Spleen (tissue), 7 donors: Measurements from ENCODE around the gene LAMC1.

Experiments
- POLR2A ChIP-seq, 3 donors: fragments of 450-650 bp; IDR thresholded peaks; one replicate each; pipeline ENCODE4 v1.5.1; 2017; ENCODE audit warnings: antibody characterized with exemption in 3 of 3, mild to moderate bottlenecking in 1 of 3
- POLR2AphosphoS5 ChIP-seq, 3 donors: sonication (generic); formaldehyde crosslinking; IDR thresholded peaks; one replicate each; pipeline ENCODE4 v1.5.1; 2017; ENCODE audit warnings: antibody characterized with exemption in 3 of 3
- TF ChIP-seq, protein P1 (sequence below), 11 experiments: fragments of 200-600 bp in 7 of 11; fragments of 450-650 bp in 4 of 11; sonication (generic) in 4 of 11; IDR thresholded peaks in 8 of 11; conservative IDR thresholded peaks in 3 of 11; 1 replicate in 7 of 11; 2 replicates in 4 of 11; pipeline versions ENCODE4 v1.4.0 to v1.8.0; 2016 to 2021; ENCODE audit warnings: antibody characterized with exemption in 11 of 11, inconsistent platforms in 4 of 11, mild to moderate bottlenecking in 1 of 11
- donor health status: DM: no; HTN: no; CAD: no; lungs with moderate emphysema.
- donor health status: DM: no; HTN: no; CAD: no.
- donor health status: DM: no; HTN: no; CAD: no.

DNA sequence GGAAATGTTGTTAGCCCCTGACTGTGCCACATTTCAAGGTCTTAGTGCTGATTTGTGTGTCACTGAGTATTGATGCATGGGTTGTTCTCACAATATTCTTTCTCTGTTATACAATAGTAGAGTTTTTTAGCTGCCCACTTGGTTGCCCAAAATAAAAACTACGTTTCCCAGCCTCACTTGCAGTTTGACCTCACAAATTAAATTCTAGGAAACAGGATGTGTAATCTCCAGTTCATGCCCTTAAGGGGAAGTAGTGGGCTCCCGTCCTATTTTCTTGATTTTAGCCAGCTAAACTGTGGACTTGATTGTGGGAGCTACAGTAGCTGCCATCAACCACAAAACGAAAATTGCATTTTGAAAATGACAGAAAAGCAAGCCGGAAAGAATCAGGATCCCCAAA, 27.3 kb upstream of the LAMC1 start:
- TF ChIP-seq, protein P1, sequence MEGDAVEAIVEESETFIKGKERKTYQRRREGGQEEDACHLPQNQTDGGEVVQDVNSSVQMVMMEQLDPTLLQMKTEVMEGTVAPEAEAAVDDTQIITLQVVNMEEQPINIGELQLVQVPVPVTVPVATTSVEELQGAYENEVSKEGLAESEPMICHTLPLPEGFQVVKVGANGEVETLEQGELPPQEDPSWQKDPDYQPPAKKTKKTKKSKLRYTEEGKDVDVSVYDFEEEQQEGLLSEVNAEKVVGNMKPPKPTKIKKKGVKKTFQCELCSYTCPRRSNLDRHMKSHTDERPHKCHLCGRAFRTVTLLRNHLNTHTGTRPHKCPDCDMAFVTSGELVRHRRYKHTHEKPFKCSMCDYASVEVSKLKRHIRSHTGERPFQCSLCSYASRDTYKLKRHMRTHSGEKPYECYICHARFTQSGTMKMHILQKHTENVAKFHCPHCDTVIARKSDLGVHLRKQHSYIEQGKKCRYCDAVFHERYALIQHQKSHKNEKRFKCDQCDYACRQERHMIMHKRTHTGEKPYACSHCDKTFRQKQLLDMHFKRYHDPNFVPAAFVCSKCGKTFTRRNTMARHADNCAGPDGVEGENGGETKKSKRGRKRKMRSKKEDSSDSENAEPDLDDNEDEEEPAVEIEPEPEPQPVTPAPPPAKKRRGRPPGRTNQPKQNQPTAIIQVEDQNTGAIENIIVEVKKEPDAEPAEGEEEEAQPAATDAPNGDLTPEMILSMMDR (IDR thresholded peaks at IDR 0.05 in 8 of 11, conservative IDR thresholded peaks at IDR 0.05 in 3 of 11) = no peak
- no peak for TF ChIP-seq POLR2A (IDR thresholded peaks at IDR 0.05)
- no peak for TF ChIP-seq POLR2AphosphoS5 (IDR thresholded peaks at IDR 0.05)
